GM23248 (cell line): Measurements from ENCODE around the gene CLCNKA. TPM values are rescaled to one million over a fixed set of nuclear protein-coding genes. Genes with fewer than 3 reads are reported as not detected.

ENCODE experiments used
- DNase-seq: peaks from one replicate; pipeline ENCODE4 v3.0.0-alpha.2; 2015
- H2AFZ ChIP-seq: fragments of 200-600 bp; sonication (generic); 2 replicates; pipeline ENCODE4 v1.6.1; 2016; ENCODE audit warnings: antibody characterized with exemption
- H3F3A ChIP-seq: fragments of 200-600 bp; sonication (generic); 2 replicates; pipeline ENCODE4 v1.6.1; 2016; ENCODE audit warnings: mild to moderate bottlenecking, antibody characterized with exemption, mixed run types; ENCODE audit not compliant: insufficient read depth
- H3K27ac ChIP-seq: fragments of 200-600 bp; sonication (generic); 2 replicates; pipeline ENCODE4 v1.5.1; 2016; ENCODE audit warnings: mild to moderate bottlenecking
- H3K27me3 ChIP-seq: fragments of 200-600 bp; sonication (generic); replicated peaks from 2 replicates; pipeline ENCODE4 v1.6.1; 2016; ENCODE audit warnings: mild to moderate bottlenecking; ENCODE audit not compliant: insufficient read depth
- H3K36me3 ChIP-seq: fragments of 200-600 bp; sonication (generic); 2 replicates; pipeline ENCODE4 v1.6.1; 2016; ENCODE audit warnings: low read depth, mild to moderate bottlenecking
- H3K4me1 ChIP-seq: fragments of 200-600 bp; sonication (generic); 2 replicates; pipeline ENCODE4 v1.6.1; 2016; ENCODE audit warnings: mild to moderate bottlenecking; ENCODE audit not compliant: insufficient read depth
- H3K4me2 ChIP-seq: fragments of 200-600 bp; sonication (generic); one replicate; pipeline ENCODE4 v1.6.1; 2016; ENCODE audit warnings: mild to moderate bottlenecking; ENCODE audit not compliant: unreplicated experiment
- H3K4me3 ChIP-seq: fragments of 200-600 bp; sonication (generic); 2 replicates; pipeline ENCODE4 v1.5.1; 2016; ENCODE audit warnings: mild to moderate bottlenecking
- H3K79me2 ChIP-seq: fragments of 200-600 bp; sonication (generic); 2 replicates; pipeline ENCODE4 v1.6.1; 2016; ENCODE audit warnings: mild to moderate bottlenecking; ENCODE audit not compliant: insufficient read depth
- H3K9ac ChIP-seq: fragments of 200-600 bp; sonication (generic); 2 replicates; pipeline ENCODE4 v1.6.1; 2016; ENCODE audit warnings: mild to moderate bottlenecking
- H3K9me2 ChIP-seq: fragments of 200-600 bp; sonication (generic); 2 replicates; pipeline ENCODE4 v1.6.1; 2016; ENCODE audit warnings: mixed run types, mild to moderate bottlenecking, moderate library complexity; ENCODE audit not compliant: insufficient read depth
- H3K9me3 ChIP-seq: fragments of 200-600 bp; sonication (generic); one replicate; pipeline ENCODE4 v1.6.1; 2017; ENCODE audit warnings: low read depth
- H4K20me1 ChIP-seq: fragments of 200-600 bp; sonication (generic); 2 replicates; pipeline ENCODE4 v1.6.0; 2016; ENCODE audit not compliant: insufficient read depth
- EZH2 ChIP-seq: fragments of 200-600 bp; sonication (generic); IDR thresholded peaks from 2 replicates; pipeline ENCODE4 v1.6.1; 2018; ENCODE audit warnings: antibody characterized with exemption, mild to moderate bottlenecking; ENCODE audit not compliant: insufficient read depth, poor library complexity, severe bottlenecking
- EZH2phosphoT487 ChIP-seq: fragments of 200-600 bp; sonication (generic); IDR thresholded peaks from 2 replicates; pipeline ENCODE4 v1.6.1; 2018; ENCODE audit warnings: antibody characterized with exemption, moderate library complexity, mild to moderate bottlenecking, low read depth; ENCODE audit not compliant: insufficient read depth
- WGBS, 2 experiments: methylation state at CpG; one replicate each; pipeline ENCODE4 v1.1.6; 2015 to 2017; ENCODE audit warnings: low lambda C conversion rate in 2 of 2, low coverage in 1 of 2; ENCODE audit errors: missing lambda C conversion rate in 2 of 2; 5-methylcytosine and 5-hydroxymethylcytosine counted together
- in situ Hi-C: fragments of 300-500 bp; cut with MboI; formaldehyde crosslinking; loops from 2 replicates; pipeline ENCODE4 v1.15.0; 2020
- polyA plus RNA-seq: library from polyadenylated mRNA; unstranded; fragments of >200 nt; fragmentation: Nextera tagmentation; extraction: Ambion mirVana; gene quantifications from 2 replicates; pipeline ENCODE4 v1.2.1, GENCODE V29; 2016
- total RNA-seq: library from RNA; depleted of rRNA; stranded (reverse); fragments of >200 nt; shearing (Covaris generic); gene quantifications from 2 replicates; pipeline ENCODE4 v1.2.3, GENCODE V29; 2014

CLCNKA gene
- total and polyA plus RNA-seq, 2 experiments from 2014 or later, result not detected

GRCh38 chr1:16071614-16072013 is 49.8 kb downstream of the CLCNKA start:
- in situ Hi-C loops, result no loop called here
- TF ChIP-seq EZH2 (no peak), EZH2phosphoT487 (no peak)
- 98 to 100% methylated on average over 6 of the region's 6 CpGs for WGBS, 2 experiments

DNA sequence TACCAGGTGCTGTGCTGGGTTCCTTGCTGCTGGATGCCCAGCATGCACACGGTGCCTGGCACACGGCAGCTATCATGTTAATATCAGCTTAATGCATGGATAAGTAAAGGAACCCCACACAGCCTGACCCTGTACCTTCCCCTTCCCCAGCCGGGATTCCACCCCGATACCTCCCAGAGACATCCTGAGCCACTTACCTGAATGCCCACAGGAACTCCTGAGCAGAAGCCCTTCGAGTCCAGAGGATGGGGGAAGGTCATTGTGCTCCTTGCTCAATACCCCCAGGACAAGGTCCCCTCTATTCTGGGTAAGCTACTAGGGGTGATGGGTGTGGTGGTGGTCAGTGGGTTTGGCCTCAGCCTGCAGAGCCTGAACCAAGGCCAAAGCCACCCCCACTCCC is 50.3 kb downstream of the CLCNKA start:
- no peak for DNase-seq
- no peaks in the 10 kb centered on the region for H3K36me3 ChIP-seq
- 98 to 99% methylated on average over 5 of the region's 5 CpGs for WGBS, 2 experiments
- H3K9me3 ChIP-seq, result no peaks in the 10 kb centered on the region
- TF ChIP-seq EZH2phosphoT487 (no peak), EZH2 (no peak)
- H3K9me2 ChIP-seq, result no peaks in the 10 kb centered on the region
- no peak overlapping the region for H2AFZ ChIP-seq
- H3K9ac ChIP-seq, result no peak overlapping the region
- H3K4me2 ChIP-seq, result no peak overlapping the region
- in situ Hi-C loops, result no loop called here
- peaks cover 16% of the 10 kb centered on the region for H3F3A ChIP-seq
- no peaks in the 10 kb centered on the region for H4K20me1 ChIP-seq
- H3K4me1 ChIP-seq, result peaks cover 23% of the 10 kb centered on the region
- no peak overlapping the region for H3K27ac ChIP-seq
- no peaks in the 10 kb centered on the region for H3K79me2 ChIP-seq
- no peak overlapping the region for H3K4me3 ChIP-seq
- H3K27me3 ChIP-seq, result no peaks in the 10 kb centered on the region

More at GRCh38 chr1:16071614-16072013, 49.8 kb downstream of the CLCNKA start:
- no peak overlapping the region for H3K9ac ChIP-seq
- H3K36me3 ChIP-seq, result no peaks in the 10 kb centered on the region
- H3K4me2 ChIP-seq, result no peak overlapping the region
- H3K9me2 ChIP-seq, result no peaks in the 10 kb centered on the region
- H3F3A ChIP-seq, result peaks cover 14% of the 10 kb centered on the region
- no peaks in the 10 kb centered on the region for H3K27me3 ChIP-seq
- H4K20me1 ChIP-seq, result no peaks in the 10 kb centered on the region
- no peak for DNase-seq
- H3K4me3 ChIP-seq, result no peak overlapping the region
- no peak overlapping the region for H2AFZ ChIP-seq
- peaks cover 19% of the 10 kb centered on the region for H3K4me1 ChIP-seq
- H3K27ac ChIP-seq, result no peak overlapping the region
- no peaks in the 10 kb centered on the region for H3K9me3 ChIP-seq
- no peaks in the 10 kb centered on the region for H3K79me2 ChIP-seq

DNA sequence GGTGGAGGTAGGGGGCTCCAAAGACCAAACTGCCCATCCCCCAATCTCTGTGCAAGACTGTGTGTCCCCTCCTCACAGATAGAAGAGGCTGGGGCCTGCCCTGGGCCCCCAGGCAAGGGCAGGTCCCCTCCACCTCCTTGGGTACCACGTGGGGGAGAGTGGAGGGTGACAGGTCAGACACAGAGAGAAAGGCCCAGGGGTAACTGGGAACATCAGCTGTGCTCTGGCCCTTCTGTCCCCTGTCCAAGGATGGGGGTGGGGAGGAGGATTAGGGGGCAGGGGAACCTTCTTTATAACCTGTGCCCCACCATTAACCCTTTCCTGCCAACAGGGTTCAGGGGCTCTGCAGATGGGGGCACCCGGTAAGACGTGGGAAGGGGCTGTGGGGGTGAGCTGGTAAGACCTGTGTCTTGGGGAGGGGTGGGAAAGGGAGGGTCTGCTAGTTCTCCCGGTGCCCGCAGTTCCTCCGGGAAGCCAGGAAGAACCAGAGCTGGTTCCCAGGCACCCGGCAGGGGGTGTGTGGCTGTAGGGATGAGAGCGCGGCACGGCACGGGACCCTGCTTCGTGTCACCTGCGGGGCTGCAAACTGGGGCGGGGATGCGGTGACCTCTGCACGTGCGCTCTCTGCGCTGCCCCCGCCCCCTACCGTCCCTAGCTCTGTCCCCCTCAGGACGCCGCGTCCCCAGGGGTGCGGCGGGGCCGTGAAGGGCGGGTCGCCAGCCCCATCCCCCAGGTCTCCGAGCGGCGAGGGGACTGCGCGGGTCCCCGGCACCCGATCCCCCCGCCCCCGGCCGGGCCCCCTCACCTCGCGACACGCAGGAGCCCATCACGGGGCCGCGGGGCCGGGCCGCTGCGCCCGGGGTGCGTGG is 51.0 kb downstream of the CLCNKA start:
- peaks cover 16% of the 10 kb centered on the region for H3F3A ChIP-seq
- H3K27ac ChIP-seq, result no peak overlapping the region
- peaks cover 23% of the 10 kb centered on the region for H3K4me1 ChIP-seq
- peak; percentile 53 for DNase-seq
- H4K20me1 ChIP-seq, result no peaks in the 10 kb centered on the region
- in situ Hi-C loops, result no loop called here
- whole genome bisulfite sequencing, 2 experiments, result 5 to 6% methylated on average over 22 to 35 of the region's 49 CpGs
- no peaks in the 10 kb centered on the region for H3K9me2 ChIP-seq
- H2AFZ ChIP-seq, result peak overlapping the region; percentile 52
- H3K4me2 ChIP-seq, result peak overlapping the region; percentile 86
- peak overlapping the region; percentile 57 for H3K9ac ChIP-seq
- no peaks in the 10 kb centered on the region for H3K36me3 ChIP-seq
- no peaks in the 10 kb centered on the region for H3K27me3 ChIP-seq
- H3K9me3 ChIP-seq, result no peaks in the 10 kb centered on the region
- TF ChIP-seq EZH2 (no peak), EZH2phosphoT487 (no peak)
- H3K4me3 ChIP-seq, result peak overlapping the region; percentile 69
- H3K79me2 ChIP-seq, result no peaks in the 10 kb centered on the region

DNA sequence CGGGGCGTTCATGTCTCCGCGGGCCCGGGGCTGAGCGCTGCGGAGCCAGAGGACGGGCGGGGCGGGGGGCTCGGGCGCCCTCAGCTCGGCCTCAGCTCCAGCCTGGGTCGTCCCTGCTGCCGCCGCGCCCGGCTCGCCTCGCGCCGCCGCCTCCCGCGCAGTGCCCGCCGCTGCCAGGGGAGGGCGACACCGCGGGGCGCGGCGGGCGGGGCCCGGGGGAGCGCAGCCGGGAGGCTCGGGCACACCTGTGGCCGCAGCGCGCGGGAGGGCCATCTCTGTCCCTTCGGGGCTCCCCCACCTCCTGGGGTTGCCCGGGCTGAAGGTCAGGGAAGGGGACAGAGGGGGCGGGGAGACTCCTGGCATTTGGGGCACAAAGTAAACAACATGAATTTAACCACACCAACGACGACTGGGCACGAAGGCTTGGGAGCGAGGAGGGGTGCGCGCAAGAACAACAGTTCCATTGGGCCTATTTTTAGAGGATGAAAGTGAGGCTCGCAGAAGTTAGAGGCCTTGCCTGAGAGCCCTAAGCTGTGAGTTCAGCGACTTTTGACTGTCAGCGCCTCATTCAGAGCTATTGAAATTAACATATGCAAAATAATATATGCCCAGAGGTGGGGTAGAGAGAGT is 51.8 kb downstream of the CLCNKA start, which contains the start of gene FAM131C:
TSS of gene FAM131C (minus strand) at position 162 of the 630 bp plus-strand sequence. CDS start 209 bp downstream, outside the sequence.
- peak; percentile 72 for DNase-seq
- TF ChIP-seq EZH2phosphoT487 (no peak), EZH2 (no peak)
- WGBS, 2 experiments, result 4 to 8% methylated on average over 15 to 32 of the region's 54 CpGs

More for the DNA sequence above, 51.8 kb downstream of the CLCNKA start, which contains the start of gene FAM131C:
- Histone ChIP-seq H3K27ac (no peak within 1 kb of the TSS), H3K9me2 (no peaks in the 10 kb centered on the region), H3K9ac (peak within 1 kb of the TSS; percentile 57), H2AFZ (peak within 1 kb of the TSS; percentile 80), H3K4me1 (peaks cover 23% of the 10 kb centered on the region), H4K20me1 (no peaks in the 10 kb centered on the region), H3K79me2 (no peaks in the 10 kb centered on the region), H3K36me3 (no peaks in the 10 kb centered on the region), H3K4me3 (peak within 1 kb of the TSS; percentile 69), H3K9me3 (no peaks in the 10 kb centered on the region), H3K27me3 (no peaks in the 10 kb centered on the region), H3K4me2 (peak within 1 kb of the TSS; percentile 86), H3F3A (peaks cover 16% of the 10 kb centered on the region)
- in situ Hi-C loops, result no loop called here
